Ectodermal cell (in vitro differentiated cells): ENCODE measurements around the gene IP6K3.
A peak's percentile ranks its signal among the peaks of the same experiment; 100 is the strongest.

ENCODE experiments used
- H3K27ac ChIP-seq: 2 replicates; pipeline ENCODE4 v1.7.0; 2013; ENCODE audit warnings: mild to moderate bottlenecking, low read depth, low read length; ENCODE audit not compliant: insufficient read depth, poor library complexity, severe bottlenecking
- H3K27me3 ChIP-seq: 2 replicates; pipeline ENCODE4 v1.7.0; 2013; ENCODE audit warnings: mild to moderate bottlenecking, low read length; ENCODE audit not compliant: insufficient read depth, control insufficient read depth, poor library complexity, severe bottlenecking
- H3K36me3 ChIP-seq: one replicate; pipeline ENCODE4 v1.7.0; 2013; ENCODE audit warnings: low read length; ENCODE audit not compliant: control insufficient read depth, insufficient read depth
- H3K4me1 ChIP-seq: one replicate; pipeline ENCODE4 v1.7.0; 2013; ENCODE audit warnings: low read length; ENCODE audit not compliant: control insufficient read depth, insufficient read depth
- H3K4me3 ChIP-seq: 2 replicates; pipeline ENCODE4 v1.7.0; 2013; ENCODE audit warnings: low read depth, low read length, control low read depth; ENCODE audit not compliant: insufficient read depth
- H3K9me3 ChIP-seq: 2 replicates; pipeline ENCODE4 v1.7.0; 2013; ENCODE audit warnings: mild to moderate bottlenecking, low read length, moderate library complexity; ENCODE audit not compliant: control insufficient read depth
- WGBS, 2 experiments: methylation state at CpG; one replicate each; pipeline ENCODE4 v1.1.7; 2013; ENCODE audit warnings: missing lambda C conversion rate in 2 of 2; 5-methylcytosine and 5-hydroxymethylcytosine counted together

Gene IP6K3

GRCh38 chr6:33778444-33779121 is 31.9 kb upstream of the IP6K3 start:
- Histone ChIP-seq H3K36me3 (peaks cover 32% of the 10 kb centered on the region), H3K27ac (peak overlapping the region; percentile 47)
- 49 to 51% methylated on average over 12 of the region's 12 CpGs for WGBS, 2 experiments

GRCh38 chr6:33777398-33778388 is 31.0 kb upstream of the IP6K3 start:
- Histone ChIP-seq H3K27me3 (no peaks in the 10 kb centered on the region), H3K4me1 (peaks cover 57% of the 10 kb centered on the region), H3K9me3 (no peaks in the 10 kb centered on the region), H3K27ac (peak overlapping the region; percentile 47), H3K36me3 (peaks cover 26% of the 10 kb centered on the region), H3K4me3 (no peak overlapping the region)
- 85% methylated on average over 25 of the region's 25 CpGs for WGBS, 2 experiments

More at GRCh38 chr6:33778444-33779121, 31.9 kb upstream of the IP6K3 start:
- Histone ChIP-seq H3K4me3 (no peak overlapping the region), H3K4me1 (peaks cover 56% of the 10 kb centered on the region), H3K9me3 (no peaks in the 10 kb centered on the region), H3K27me3 (no peaks in the 10 kb centered on the region)

DNA sequence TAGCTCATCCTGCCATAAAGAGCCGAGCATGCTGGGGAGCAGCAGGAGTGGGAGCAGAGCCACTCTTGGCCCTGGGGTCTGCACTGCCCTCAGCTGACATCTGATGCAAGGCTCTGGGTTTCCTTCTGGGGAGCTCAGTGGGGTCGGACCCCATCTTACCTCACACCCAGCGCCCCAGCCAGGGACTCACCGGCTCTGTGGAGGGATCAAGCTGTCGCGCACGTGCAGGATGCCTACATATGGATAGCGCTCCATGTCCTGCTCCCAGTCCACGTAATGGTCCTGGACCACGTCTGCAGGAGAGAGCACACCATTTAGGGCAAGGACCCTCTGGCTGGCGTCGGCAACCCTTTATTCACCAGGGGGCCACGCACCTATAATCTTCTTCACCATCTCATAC is 30.1 kb upstream of the IP6K3 start:
- Histone ChIP-seq H3K4me3 (no peak overlapping the region), H3K9me3 (no peaks in the 10 kb centered on the region), H3K36me3 (peaks cover 28% of the 10 kb centered on the region), H3K4me1 (peaks cover 53% of the 10 kb centered on the region), H3K27me3 (no peaks in the 10 kb centered on the region), H3K27ac (no peak overlapping the region)
- WGBS, 2 experiments = 96% methylated on average over 13 of the region's 13 CpGs

GRCh38 chr6:33776186-33776585 is 29.5 kb upstream of the IP6K3 start:
- H3K27me3 ChIP-seq = no peaks in the 10 kb centered on the region
- no peak overlapping the region for H3K4me3 ChIP-seq
- H3K36me3 ChIP-seq = peaks cover 28% of the 10 kb centered on the region
- H3K27ac ChIP-seq = no peak overlapping the region
- peaks cover 49% of the 10 kb centered on the region for H3K4me1 ChIP-seq
- 95 to 96% methylated on average over 4 of the region's 4 CpGs for WGBS, 2 experiments
- no peaks in the 10 kb centered on the region for H3K9me3 ChIP-seq

GRCh38 chr6:33774774-33775173 is 28.1 kb upstream of the IP6K3 start:
- no peaks in the 10 kb centered on the region for H3K9me3 ChIP-seq
- 95 to 96% methylated on average over 3 of the region's 3 CpGs for WGBS, 2 experiments
- H3K36me3 ChIP-seq = peaks cover 28% of the 10 kb centered on the region
- H3K27me3 ChIP-seq = no peaks in the 10 kb centered on the region
- no peak overlapping the region for H3K27ac ChIP-seq
- no peak overlapping the region for H3K4me3 ChIP-seq
- H3K4me1 ChIP-seq = peaks cover 48% of the 10 kb centered on the region

DNA sequence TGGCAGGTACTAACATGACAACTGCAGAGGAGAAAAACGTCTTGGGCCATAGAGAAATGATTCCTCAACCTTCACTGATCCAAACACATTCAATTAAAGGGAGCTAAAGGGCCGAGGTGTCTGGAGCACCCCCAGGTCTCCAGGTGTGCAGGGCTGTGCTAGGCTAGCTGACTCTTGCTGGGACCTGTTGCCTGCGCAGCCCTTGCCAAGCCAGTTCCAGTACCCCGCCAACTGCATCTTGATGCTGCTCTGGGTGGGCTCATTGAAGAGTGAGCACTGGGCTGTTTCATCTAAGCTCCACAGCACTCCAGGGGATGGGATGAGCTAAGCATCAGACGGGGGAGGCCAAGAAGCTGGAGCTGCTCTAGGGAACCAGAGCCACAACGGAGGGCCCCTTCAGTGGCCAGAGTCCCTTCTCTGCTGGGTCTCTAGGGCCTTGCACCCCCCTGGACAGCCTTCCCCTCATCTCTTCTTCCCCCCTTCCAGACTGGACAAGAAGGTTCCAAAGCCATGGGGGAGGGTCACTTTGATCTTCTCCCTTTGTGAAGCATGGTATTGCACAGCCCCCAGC is 26.3 kb upstream of the IP6K3 start:
- 89 to 90% methylated on average over 6 of the region's 6 CpGs for WGBS, 2 experiments
- H3K27ac ChIP-seq = no peak overlapping the region
- H3K27me3 ChIP-seq = no peaks in the 10 kb centered on the region

GRCh38 chr6:33772082-33772830 is 25.6 kb upstream of the IP6K3 start:
- 88 to 89% methylated on average over 24 of the region's 24 CpGs for WGBS, 2 experiments
- peaks cover 28% of the 10 kb centered on the region for H3K4me1 ChIP-seq
- peaks cover 24% of the 10 kb centered on the region for H3K36me3 ChIP-seq
- no peaks in the 10 kb centered on the region for H3K27me3 ChIP-seq
- H3K27ac ChIP-seq = no peak overlapping the region
- no peak overlapping the region for H3K4me3 ChIP-seq
- H3K9me3 ChIP-seq = no peaks in the 10 kb centered on the region

More for the DNA sequence above, 26.3 kb upstream of the IP6K3 start:
- Histone ChIP-seq H3K36me3 (peaks cover 28% of the 10 kb centered on the region), H3K4me3 (no peak overlapping the region), H3K4me1 (peaks cover 34% of the 10 kb centered on the region), H3K9me3 (no peaks in the 10 kb centered on the region)

DNA sequence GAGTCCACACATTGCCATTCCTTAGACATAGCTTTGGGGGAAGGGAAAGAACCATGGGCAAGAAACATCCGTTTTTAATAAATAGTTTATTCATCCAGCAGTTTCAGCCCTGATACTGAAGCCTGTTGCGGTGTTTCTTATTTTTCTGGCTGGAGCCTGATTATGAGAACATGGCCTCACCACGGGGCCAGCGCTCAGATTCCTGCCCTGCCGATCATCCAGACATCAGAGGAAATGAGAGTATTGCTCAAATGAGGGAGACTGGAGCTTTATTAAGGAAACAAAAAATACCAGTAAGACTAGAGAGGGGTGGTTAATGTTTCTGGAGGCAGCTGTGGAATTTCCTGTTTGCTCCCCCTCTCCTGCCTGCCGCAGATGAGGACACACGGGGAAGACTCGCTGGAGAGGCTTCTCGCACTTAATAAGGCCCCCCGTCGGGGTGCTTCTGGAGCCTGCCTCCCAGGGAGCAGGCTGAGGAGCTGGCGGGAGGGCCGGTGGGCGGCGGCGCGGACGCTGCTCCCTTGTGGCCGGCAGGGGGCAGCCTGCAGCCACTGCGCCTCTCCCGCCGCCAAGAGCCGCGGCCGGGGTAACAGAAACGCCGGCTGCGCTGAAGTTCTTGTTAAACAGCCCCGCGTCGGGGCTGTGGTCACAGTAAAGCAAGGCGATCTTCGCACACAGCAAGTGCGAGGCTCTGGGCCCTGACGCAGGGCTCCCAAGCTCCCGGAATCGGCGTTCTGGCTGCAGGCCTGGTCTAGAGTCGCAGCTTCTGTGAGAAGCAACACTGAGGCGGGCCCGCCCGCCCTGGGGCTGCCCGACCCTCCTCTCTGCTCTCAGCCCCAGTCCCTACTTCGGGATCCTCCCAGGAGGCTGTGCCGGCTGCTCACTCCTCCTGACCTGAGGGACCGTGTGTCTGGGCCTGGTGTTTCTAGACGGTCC is 24.7 kb upstream of the IP6K3 start:
- Histone ChIP-seq H3K36me3 (peaks cover 16% of the 10 kb centered on the region), H3K27ac (no peak overlapping the region), H3K9me3 (no peaks in the 10 kb centered on the region), H3K27me3 (no peaks in the 10 kb centered on the region), H3K4me3 (no peak overlapping the region), H3K4me1 (peaks cover 28% of the 10 kb centered on the region)
- 17 to 18% methylated on average over 47 of the region's 47 CpGs for WGBS, 2 experiments

- peaks cover 28% of the 10 kb centered on the region for H3K4me1 ChIP-seq
- no peaks in the 10 kb centered on the region for H3K9me3 ChIP-seq
- H3K36me3 ChIP-seq = peaks cover 15% of the 10 kb centered on the region
- no peaks in the 10 kb centered on the region for H3K27me3 ChIP-seq
- H3K27ac ChIP-seq = no peak overlapping the region
- no peak overlapping the region for H3K4me3 ChIP-seq
- WGBS, 2 experiments = 68 to 69% methylated on average over 3 of the region's 3 CpGs
These were observed 24.1 kb upstream of the IP6K3 start for GRCh38 chr6:33770833-33771145.
